Measurements from ENCODE around the gene SCTR.

Gene SCTR

GRCh38 chr2:119522671-119523070, 1.6 kb downstream of the SCTR start:
- DNase-seq = no peak

DNA sequence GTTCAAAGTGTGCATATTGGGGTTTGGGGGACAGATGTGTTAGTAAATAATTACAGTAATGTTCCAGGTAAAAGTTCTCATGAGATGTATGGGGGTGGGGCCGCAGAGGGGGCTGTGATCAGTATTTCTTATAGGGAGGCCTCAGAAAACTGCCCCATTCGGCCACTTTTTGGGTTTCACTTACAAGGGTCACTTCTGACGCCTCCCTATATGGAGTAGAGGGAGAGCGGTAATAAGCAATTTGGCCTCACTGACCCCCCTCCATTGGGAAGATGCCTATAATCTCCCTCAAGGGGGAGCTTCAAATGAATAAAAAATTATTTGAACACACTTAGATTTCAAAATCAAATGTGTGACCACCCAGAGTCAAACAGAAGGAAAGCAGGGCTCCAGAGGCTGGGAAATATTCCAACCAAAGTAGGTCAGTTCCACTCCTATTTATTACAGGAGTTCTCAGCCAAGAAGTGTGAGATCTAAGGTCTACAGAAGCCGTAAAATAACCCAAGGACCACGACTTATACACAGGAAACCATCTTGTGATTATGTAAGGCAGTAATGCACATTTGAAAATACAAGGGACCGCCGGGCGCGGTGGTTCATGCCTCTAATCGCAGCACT, 2.7 kb downstream of the SCTR start:
- no peak for DNase-seq

DNA sequence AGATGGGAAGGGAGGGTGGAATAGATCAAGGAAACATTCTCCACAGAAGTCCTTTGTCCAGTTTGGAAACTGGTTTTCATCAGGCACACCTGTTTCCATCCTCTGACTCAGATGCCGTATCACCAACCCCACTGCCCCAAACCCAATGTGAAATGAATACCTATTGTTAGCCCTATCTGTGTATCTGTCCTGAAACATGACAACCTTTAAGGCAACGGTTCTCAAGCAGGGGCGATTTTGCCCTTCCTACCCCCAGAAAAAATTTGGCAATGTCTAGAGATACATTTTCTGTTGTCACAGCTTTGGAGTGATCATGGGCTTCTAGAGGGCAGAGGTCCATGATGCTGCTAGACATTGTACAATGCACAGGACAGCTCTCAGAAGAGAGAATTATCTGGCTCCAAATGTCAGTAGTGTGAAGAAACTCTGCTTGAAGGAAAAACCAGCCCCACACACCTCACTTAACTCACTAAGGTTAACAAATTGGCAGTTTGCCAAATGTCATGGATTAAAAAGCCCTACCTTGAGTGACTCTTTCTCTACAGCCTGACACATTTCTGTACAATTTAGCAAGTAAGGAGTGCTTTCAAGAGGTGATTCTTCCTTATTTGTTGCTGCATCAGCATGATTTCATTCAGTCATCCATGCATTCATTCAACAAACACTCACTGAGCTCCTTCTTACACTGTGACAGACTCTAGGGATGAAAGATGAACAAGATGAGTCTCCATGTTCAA, 3.4 kb downstream of the SCTR start:
- no peak for DNase-seq

DNA sequence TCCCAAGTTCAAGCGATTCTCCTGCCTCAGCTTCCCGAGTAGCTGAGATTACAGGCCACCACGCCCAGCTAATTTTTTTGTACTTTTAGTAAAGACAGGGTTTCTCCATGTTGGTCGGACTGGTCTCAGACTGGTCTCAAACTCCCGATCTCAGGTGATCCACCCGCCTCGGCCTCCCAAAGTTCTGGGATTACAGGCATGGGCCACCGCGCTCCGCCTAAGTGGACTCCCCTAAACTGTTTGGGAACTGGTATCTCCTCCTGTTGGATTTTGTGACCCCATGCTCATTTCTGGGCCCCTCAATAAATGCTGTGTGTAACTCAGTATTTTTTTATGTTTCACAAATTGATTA, 5.2 kb downstream of the SCTR start:
- no peak for DNase-seq

- DNase-seq = no peak
Observed at GRCh38 chr2:119518401-119519056, 5.8 kb downstream of the SCTR start.

GRCh38 chr2:119517433-119517832, 6.8 kb downstream of the SCTR start:
- peak; percentile 33 for DNase-seq

GRCh38 chr2:119516121-119516520, 8.2 kb downstream of the SCTR start:
- DNase-seq = no peak

- DNase-seq = no peak
Observed at GRCh38 chr2:119513832-119514231, 10.5 kb downstream of the SCTR start.

- no peak for DNase-seq
Observed at GRCh38 chr2:119512946-119513345, 11.3 kb downstream of the SCTR start.

GRCh38 chr2:119511989-119512388, 12.3 kb downstream of the SCTR start:
- DNase-seq = no peak

DNA sequence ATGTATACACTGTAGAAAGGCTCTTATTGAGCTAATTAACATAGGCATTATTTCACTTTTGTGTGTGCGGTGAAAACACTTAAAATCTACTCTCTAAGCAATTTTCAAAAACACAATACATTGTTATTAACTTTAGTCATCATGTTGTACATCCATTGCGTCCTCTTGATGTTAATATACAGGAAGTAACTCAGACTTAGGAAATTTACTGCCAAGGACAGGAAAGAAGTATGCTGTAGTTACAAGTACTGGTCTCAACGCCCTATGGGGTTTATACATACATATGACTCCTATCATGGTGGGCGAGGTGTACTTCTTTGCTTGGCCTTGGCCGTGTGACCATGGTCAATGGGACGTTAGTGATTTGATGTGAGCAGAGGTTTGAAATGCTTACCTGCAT, 15.5 kb downstream of the SCTR start:
- DNase-seq = no peak

DNA sequence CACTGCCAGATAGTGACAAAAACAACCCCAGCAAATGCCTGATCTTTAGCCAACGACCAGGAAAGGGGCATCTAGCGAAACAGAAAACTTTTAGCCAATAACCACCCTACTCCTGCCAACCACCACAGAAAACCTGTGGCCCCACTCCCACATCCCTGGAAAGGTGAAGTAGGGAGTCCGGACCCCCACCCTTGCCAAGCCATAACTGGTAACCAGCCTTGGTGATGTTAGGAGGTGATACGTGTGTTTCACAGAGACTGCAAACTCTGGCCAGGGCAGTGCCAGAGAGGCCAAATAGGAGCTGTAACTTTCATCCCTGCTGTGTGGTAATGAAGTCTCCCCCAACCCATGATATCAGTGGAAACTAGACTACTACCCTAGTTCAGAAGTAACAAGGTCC, 27.6 kb downstream of the SCTR start:
- DNase-seq = no peak

- no peak for DNase-seq
Observed at GRCh38 chr2:119495948-119496347, 28.3 kb downstream of the SCTR start.

DNA sequence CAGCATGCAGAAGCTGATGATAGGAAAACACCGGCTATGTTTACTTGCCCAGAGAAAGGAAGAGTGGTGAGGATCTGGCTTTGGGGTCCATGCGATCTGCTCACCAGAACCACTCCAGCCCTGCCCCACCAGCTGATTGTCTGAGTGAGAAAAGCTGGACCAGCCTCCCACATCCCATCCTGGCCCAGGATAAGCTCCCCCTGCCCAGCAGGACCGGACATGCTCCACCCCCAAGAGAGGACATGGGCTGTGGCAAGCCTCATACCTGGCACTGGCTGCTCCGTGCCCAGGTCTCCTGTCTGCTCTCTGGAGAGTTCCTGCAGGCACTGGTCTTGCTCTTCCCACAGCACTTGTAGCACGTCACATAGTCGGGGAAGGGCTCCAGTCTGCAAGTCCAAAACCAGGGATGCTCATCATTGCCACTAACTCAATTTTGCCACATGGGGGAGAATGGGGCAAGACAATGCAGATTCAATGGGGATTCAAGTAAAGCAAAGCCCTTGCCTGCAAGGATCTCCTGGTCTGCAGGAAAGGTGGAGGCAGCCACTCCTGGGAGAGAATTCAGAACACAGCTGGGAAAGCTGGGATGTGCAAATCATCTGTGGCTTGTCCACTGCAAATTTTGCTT, 30.0 kb downstream of the SCTR start:
- no peak for DNase-seq

DNA sequence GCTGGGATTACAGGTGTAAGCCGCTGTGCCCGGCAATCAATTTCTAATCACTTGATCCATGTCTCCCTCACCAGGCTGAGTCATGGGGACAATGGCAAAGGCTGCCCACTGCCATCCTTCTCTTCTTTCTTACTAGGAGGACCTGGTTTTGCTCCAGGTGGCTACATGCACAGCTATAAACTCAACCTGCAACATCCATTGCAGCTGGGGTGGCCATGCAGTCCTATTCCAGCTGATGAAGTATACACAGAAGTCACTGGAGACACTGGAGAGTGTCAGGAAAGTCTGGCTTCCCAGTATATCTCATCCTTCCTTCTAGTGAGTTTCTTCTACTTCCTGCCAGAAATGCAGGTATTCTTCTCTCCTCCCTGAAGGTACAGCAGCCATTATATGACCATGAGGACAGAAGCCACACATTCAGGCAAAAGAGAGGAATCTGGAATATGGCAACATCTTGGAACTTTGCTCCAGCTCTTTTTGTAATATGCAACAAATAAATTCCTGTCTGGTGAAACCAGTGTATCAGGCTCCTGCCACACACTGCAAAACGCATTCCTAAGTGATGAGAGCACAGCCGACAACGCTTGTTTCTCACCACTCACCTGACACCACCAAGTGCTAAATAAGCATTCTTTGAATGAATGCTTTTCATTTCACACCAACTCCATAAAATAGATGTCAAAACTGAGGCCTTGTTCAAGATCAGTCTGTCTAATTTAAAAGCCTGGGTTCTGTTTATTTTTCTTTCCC, 32.3 kb downstream of the SCTR start:
- peak; percentile 85 for DNase-seq

- no peak for DNase-seq
Observed at GRCh38 chr2:119490653-119491195, 33.6 kb downstream of the SCTR start.

DNA sequence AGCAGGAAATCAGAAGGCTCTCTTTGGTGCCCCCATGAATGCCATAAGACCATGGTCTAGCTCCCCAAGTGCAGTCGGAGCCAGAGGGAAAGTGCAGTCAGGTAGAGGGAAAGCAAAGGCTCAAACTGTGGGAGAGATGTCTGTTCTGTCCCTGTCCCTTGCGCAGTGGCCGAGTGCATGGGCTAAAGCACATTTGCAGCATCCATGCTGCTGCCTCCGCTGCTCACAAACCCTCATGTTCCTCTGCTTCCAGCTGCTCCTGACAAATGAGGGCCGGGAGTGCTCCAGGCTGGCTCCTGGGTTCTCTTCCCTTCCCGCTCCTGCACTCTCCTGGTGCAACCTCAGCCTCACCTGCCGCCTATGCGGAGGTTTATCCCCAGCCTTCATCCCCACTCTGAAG, 34.2 kb downstream of the SCTR start:
- DNase-seq = no peak

GRCh38 chr2:119489232-119489952, 34.9 kb downstream of the SCTR start:
- no peak for DNase-seq

GRCh38 chr2:119488245-119489214, 35.8 kb downstream of the SCTR start:
- DNase-seq = no peak

- DNase-seq = no peak
Observed at GRCh38 chr2:119487434-119488244, 36.6 kb downstream of the SCTR start.
